PC-9 (cell line): ENCODE results near the gene TRIO.

Experiments
- EZH2 ChIP-seq: fragments of 200-600 bp; sonication (generic); IDR thresholded peaks from 2 replicates; pipeline ENCODE4 v1.8.0; 2017; ENCODE audit warnings: antibody characterized with exemption, low read depth
- TF ChIP-seq, protein P1 (sequence below): fragments of 200-600 bp; sonication (generic); conservative IDR thresholded peaks from 2 replicates; pipeline ENCODE4 v1.6.1; 2017; ENCODE audit warnings: mixed run types, antibody characterized with exemption, mild to moderate bottlenecking, moderate library complexity

DNA sequence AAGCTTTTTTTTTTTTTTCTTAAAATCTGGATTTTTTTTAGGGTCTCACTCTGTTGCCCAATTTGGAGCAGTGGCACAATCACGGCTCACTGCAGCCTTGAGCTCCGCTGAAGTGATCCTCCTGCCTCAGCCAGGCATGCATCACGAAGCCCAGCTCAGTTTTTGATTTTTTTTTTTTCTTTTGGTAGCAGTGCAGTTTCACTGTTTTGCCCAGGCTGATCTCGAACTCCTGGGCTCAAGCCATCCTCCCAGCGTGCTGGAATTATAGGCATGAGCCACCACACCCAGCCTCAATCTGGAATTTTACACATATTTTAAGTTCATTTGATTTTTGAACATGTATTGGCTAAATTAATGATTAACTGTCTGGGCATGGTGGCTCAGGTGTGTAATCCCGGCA is 36.3 kb downstream of the TRIO start:
- TF ChIP-seq, protein P1, sequence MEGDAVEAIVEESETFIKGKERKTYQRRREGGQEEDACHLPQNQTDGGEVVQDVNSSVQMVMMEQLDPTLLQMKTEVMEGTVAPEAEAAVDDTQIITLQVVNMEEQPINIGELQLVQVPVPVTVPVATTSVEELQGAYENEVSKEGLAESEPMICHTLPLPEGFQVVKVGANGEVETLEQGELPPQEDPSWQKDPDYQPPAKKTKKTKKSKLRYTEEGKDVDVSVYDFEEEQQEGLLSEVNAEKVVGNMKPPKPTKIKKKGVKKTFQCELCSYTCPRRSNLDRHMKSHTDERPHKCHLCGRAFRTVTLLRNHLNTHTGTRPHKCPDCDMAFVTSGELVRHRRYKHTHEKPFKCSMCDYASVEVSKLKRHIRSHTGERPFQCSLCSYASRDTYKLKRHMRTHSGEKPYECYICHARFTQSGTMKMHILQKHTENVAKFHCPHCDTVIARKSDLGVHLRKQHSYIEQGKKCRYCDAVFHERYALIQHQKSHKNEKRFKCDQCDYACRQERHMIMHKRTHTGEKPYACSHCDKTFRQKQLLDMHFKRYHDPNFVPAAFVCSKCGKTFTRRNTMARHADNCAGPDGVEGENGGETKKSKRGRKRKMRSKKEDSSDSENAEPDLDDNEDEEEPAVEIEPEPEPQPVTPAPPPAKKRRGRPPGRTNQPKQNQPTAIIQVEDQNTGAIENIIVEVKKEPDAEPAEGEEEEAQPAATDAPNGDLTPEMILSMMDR, result no peak
- no peak for TF ChIP-seq EZH2
